GM12878 (cell line): Measurements from ENCODE around the gene KRTAP10-5. TPM values are rescaled to one million over a fixed set of nuclear protein-coding genes. Genes with fewer than 3 reads are reported as not detected.

Experiments used
- ATAC-seq: fragments of 200-7000 bp; cut with Tn5 transposase; 3 replicates; pipeline ENCODE4 v1.9.1; 2020; ENCODE audit warnings: mild to moderate bottlenecking, moderate library complexity
- BruUV-seq: library from RNA; stranded (reverse); fragments of 400-500 nt; replicated peaks from 2 replicates; lab custom pipeline; 2021; lab: Mats Ljungman, UMichigan
- CTCF ChIA-PET: fragments of 300-600 bp; sonication (Branson Sonifier 250); formaldehyde crosslinking; extraction: SDS; loops from one replicate; lab custom pipeline; 2021; ENCODE audit warnings: inconsistent platforms; lab: Yijun Ruan, JAX
- POLR2A ChIA-PET: fragments of 350-600 bp; formaldehyde crosslinking; extraction: SDS; loops from one replicate; lab custom pipeline; 2021; ENCODE audit warnings: inconsistent platforms; lab: Charles Lee
- RAD21 ChIA-PET: fragments of 300-600 bp; sonication (Branson Sonifier 250); formaldehyde crosslinking; loops from one replicate; lab custom pipeline; 2023; ENCODE audit warnings: antibody characterized with exemption; ENCODE audit not compliant: unreplicated experiment; lab: Charles Lee
- SMC1A ChIA-PET: fragments of 300-600 bp; sonication (Branson Sonifier 250); formaldehyde crosslinking; loops from one replicate; lab custom pipeline; 2023; ENCODE audit not compliant: unreplicated experiment, uncharacterized antibody; lab: Charles Lee
- DNase-seq: peaks from one replicate; pipeline ENCODE4 v3.0.0-alpha.2; 2011; ENCODE audit warnings: low read depth, low spot score
- FAIRE-seq: peaks from 3 replicates; lab custom pipeline; 2011; peaks lifted over from hg19 to GRCh38; lab: Jason Lieb, UNC
- H2AFZ ChIP-seq: 2 replicates; pipeline ENCODE4 v1.6.0; 2011; ENCODE audit warnings: low read depth, low read length, control low read depth; ENCODE audit not compliant: control insufficient read depth
- H3K27ac ChIP-seq: 2 replicates; pipeline ENCODE4 v1.5.1; 2011; ENCODE audit warnings: control low read depth; ENCODE audit not compliant: control insufficient read depth, insufficient read depth
- H3K27me3 ChIP-seq, 2 experiments: replicated peaks in 1 of 2; 2 replicates each; pipeline versions ENCODE4 v1.6.0 to v1.6.1; 2011; ENCODE audit warnings: low read length in 1 of 2; ENCODE audit not compliant: control insufficient read depth in 2 of 2, insufficient read depth in 2 of 2
- H3K36me3 ChIP-seq, 2 experiments: 2 replicates each; pipeline ENCODE4 v1.5.1; 2011; ENCODE audit warnings: low read length in 1 of 2; ENCODE audit not compliant: control insufficient read depth in 2 of 2, insufficient read depth in 2 of 2
- H3K4me1 ChIP-seq: 2 replicates; pipeline ENCODE4 v1.6.1; 2011; ENCODE audit warnings: mild to moderate bottlenecking, low read length, moderate library complexity, mixed read lengths; ENCODE audit not compliant: control insufficient read depth, insufficient read depth
- H3K4me2 ChIP-seq: 2 replicates; pipeline ENCODE4 v1.6.0; 2011; ENCODE audit warnings: control low read depth; ENCODE audit not compliant: control insufficient read depth, insufficient read depth
- H3K4me3 ChIP-seq: fragments of 200-600 bp; sonication (generic); 2 replicates; pipeline ENCODE4 v1.5.1; 2016
- H3K79me2 ChIP-seq: 2 replicates; pipeline ENCODE4 v1.6.0; 2011; ENCODE audit warnings: low read length; ENCODE audit not compliant: control insufficient read depth, insufficient read depth
- H3K9ac ChIP-seq: 2 replicates; pipeline ENCODE4 v1.8.0; 2011; ENCODE audit warnings: low read length, control low read depth, mixed read lengths; ENCODE audit not compliant: control insufficient read depth, insufficient read depth
- H3K9me3 ChIP-seq: replicated peaks from 3 replicates; pipeline ENCODE4 v1.5.1; 2011; ENCODE audit warnings: mild to moderate bottlenecking, low read length; ENCODE audit not compliant: control insufficient read depth, insufficient read depth
- H4K20me1 ChIP-seq: 2 replicates; pipeline ENCODE4 v1.6.0; 2011; ENCODE audit not compliant: control insufficient read depth, insufficient read depth
- ASH2L ChIP-seq: fragments of 300-600, 200-600 bp; sonication (generic); IDR thresholded peaks from 2 replicates; pipeline ENCODE4 v1.6.1; 2017; ENCODE audit warnings: low read depth, mild to moderate bottlenecking, borderline replicate concordance
- EP300 ChIP-seq, 2 experiments: fragments of 150-350 bp in 1 of 2; IDR thresholded peaks; 2 replicates each; pipeline ENCODE4 v1.6.1; 2011 to 2012; ENCODE audit warnings: low read depth in 2 of 2, low read length in 2 of 2, borderline replicate concordance in 1 of 2, improper control_type of control experiment in 1 of 2, inconsistent platforms in 1 of 2; ENCODE audit not compliant: control insufficient read depth in 1 of 2
- ETV6 ChIP-seq, 2 experiments: fragments of 450-650 bp in 1 of 2; IDR thresholded peaks in 1 of 2; conservative IDR thresholded peaks in 1 of 2; 2 replicates each; pipeline ENCODE4 v1.6.1; 2014; ENCODE audit warnings: antibody characterized with exemption in 1 of 2, borderline replicate concordance in 1 of 2, low read depth in 1 of 2, mild to moderate bottlenecking in 1 of 2, moderate library complexity in 1 of 2
- GATAD2B ChIP-seq: fragments of 450-650 bp; conservative IDR thresholded peaks from 2 replicates; pipeline ENCODE4 v1.6.1; 2017; ENCODE audit warnings: low read depth, mild to moderate bottlenecking, moderate library complexity
- MTA2 ChIP-seq: fragments of 450-650 bp; IDR thresholded peaks from 2 replicates; pipeline ENCODE4 v1.6.1; 2016; ENCODE audit warnings: low read depth, mild to moderate bottlenecking, moderate library complexity
- NFXL1 ChIP-seq: fragments of 450-650 bp; IDR thresholded peaks from 2 replicates; pipeline ENCODE4 v1.6.1; 2017; ENCODE audit warnings: antibody characterized with exemption, mild to moderate bottlenecking, borderline replicate concordance
- PAX5 ChIP-seq: IDR thresholded peaks from 2 replicates; pipeline ENCODE4 v1.6.1; 2011; ENCODE audit warnings: low read depth, low read length, borderline replicate concordance
- SREBF1 ChIP-seq: IDR thresholded peaks from 2 replicates; pipeline ENCODE4 v1.6.1; 2012; ENCODE audit warnings: mild to moderate bottlenecking, low read length
- SREBF2 ChIP-seq: IDR thresholded peaks from 2 replicates; pipeline ENCODE4 v1.6.1; 2012; ENCODE audit warnings: mild to moderate bottlenecking, low read length
- ZZZ3 ChIP-seq: IDR thresholded peaks from 2 replicates; pipeline ENCODE4 v1.6.1; 2011; ENCODE audit warnings: low read depth; ENCODE audit not compliant: control insufficient read depth, insufficient read length
- WGBS: methylation state at CpG from one replicate; pipeline ENCODE4 v1.1.6; 2016; ENCODE audit warnings: low lambda C conversion rate; ENCODE audit not compliant: insufficient replicate concordance, insufficient coverage; ENCODE audit errors: missing lambda C conversion rate; 5-methylcytosine and 5-hydroxymethylcytosine counted together
- in situ Hi-C: fragments of 300-500 bp; cut with MboI; formaldehyde crosslinking; loops from 9 replicates; pipeline ENCODE4 v1.14.3; 2018; ENCODE audit warnings: mixed read lengths
- intact Hi-C: fragments of 100-400 bp; cut with micrococcal nuclease; formaldehyde crosslinking; loops from one replicate; pipeline ENCODE4 v1.14.2; 2022; ENCODE audit not compliant: unreplicated experiment
- polyA plus RNA-seq, 11 experiments: library from polyadenylated mRNA; depleted of rRNA in 4 of 11; unstranded in 6 of 11; stranded (reverse) in 5 of 11; fragments of >200 nt; fragmentation: Nextera tagmentation in 4 of 11; fragmentation: Illumina TruSeq in 1 of 11; extraction: Ambion mirVana in 4 of 11; extraction: Trizol in 1 of 11; gene quantifications; 1 replicate in 1 of 11; 2 replicates in 10 of 11; pipeline versions ENCODE4 v1.2.1 to v1.2.3, GENCODE V29; 2011 to 2016; ENCODE audit warnings: inconsistent platforms in 2 of 11, missing spikeins in 2 of 11, low read depth in 1 of 11
- total RNA-seq, 4 experiments: library from RNA; depleted of rRNA in 3 of 4; stranded (reverse); fragments of >200 nt in 3 of 4; fragmentation: Illumina TruSeq in 1 of 4; extraction: Trizol in 1 of 4; gene quantifications; 2 replicates each; pipeline versions ENCODE4 v1.2.1 to v1.2.3, GENCODE V29; 2013 to 2021
- TF ChIP-seq, protein P1 (sequence below): IDR thresholded peaks from 2 replicates; pipeline ENCODE4 v1.6.1; 2011; ENCODE audit warnings: mild to moderate bottlenecking, low read depth, low read length, moderate library complexity; ENCODE audit not compliant: insufficient replicate concordance
- TF ChIP-seq, protein P2 (sequence below): fragments of 150-350 bp; IDR thresholded peaks from 2 replicates; pipeline ENCODE4 v1.6.1; 2016; ENCODE audit warnings: low read depth, low read length

Gene KRTAP10-5
- total and polyA plus RNA-seq, 10 of the 15 experiments (the other 5 are each of a cell fraction or from before 2014, with no cell fraction given): not detected

DNA sequence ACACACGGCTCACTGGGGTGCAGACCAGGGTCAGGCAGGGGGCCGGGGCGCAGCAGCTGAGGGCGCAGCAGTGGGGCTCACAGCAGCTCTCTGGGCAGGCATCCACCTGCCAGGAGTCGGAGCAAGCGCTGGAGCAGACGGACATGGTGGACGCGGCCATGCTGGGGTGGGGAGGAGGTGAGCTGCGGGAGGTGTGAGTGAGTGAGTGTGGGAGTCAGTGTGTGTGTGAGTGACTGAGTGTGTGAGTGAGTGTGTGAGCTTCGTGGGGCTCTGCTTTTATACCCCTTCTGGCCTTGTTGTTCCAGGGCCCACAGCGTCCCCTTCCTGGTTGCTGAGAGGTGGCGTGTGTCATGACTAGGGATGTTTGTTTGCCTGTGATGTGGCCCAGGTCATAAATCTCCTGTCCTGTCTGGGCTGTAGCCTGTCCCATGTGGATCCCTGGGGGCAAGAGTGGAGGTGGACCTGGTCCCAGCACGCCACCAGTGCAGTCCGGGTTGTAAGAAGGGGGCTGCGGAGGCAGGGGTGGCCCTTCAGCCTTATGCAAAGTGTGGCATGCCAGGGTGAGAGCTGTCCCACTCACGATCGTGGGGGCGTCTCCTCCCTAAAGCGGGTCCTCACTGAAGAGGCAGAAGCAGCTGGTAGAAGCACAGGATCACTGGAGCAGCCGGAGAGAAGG is 40.3 kb downstream of the KRTAP10-5 start, which contains the start of gene KRTAP10-1:
Gene KRTAP10-1 (minus strand): TSS at position 205 of the 676 bp plus-strand sequence. CDS start 45 bp downstream, at position 160.
- Histone ChIP-seq H3K27ac (no peak within 1 kb of the TSS), H3K36me3 (no peaks in the 10 kb centered on the region), H4K20me1 (no peaks in the 10 kb centered on the region), H3K4me3 (no peak within 1 kb of the TSS), H3K79me2 (no peaks in the 10 kb centered on the region), H3K4me2 (no peak within 1 kb of the TSS), H2AFZ (no peak within 1 kb of the TSS), H3K9me3 (no peaks in the 10 kb centered on the region; the same call in 2 of the 3 replicates), H3K9ac (no peak within 1 kb of the TSS), H3K4me1 (no peaks in the 10 kb centered on the region), H3K27me3 (no peaks in the 10 kb centered on the region)
- 61% methylated on average over 21 of the region's 21 CpGs for WGBS
- POLR2A ChIA-PET: no interaction called here
- intact Hi-C loops: no loop called here
- in situ Hi-C loops: no loop called here
- no peak for TF ChIP-seq ETV6 (conservative IDR thresholded peaks at IDR 0.05 in 1 of 2, IDR thresholded peaks at IDR 0.05 in 1 of 2; ENCODE audit: borderline replicate concordance in 1 of 2, low read depth in 1 of 2)
- TF ChIP-seq SREBF1: no peak
- TF ChIP-seq MTA2: no peak
- TF ChIP-seq GATAD2B: no peak
- no peak for TF ChIP-seq NFXL1
- no peak for TF ChIP-seq ASH2L
- RAD21 ChIA-PET: no interaction called here
- SMC1A ChIA-PET: no interaction called here
- FAIRE-seq (no peak), ATAC-seq (no peak), DNase-seq (no peak)
- BruUV-seq: no TSS peak
- CTCF ChIA-PET: interaction anchor here (0.6 kb wide), 1 partner anchor 27 kb away, joined by 3 read pairs; no protein-coding TSS in a partner anchor

DNA sequence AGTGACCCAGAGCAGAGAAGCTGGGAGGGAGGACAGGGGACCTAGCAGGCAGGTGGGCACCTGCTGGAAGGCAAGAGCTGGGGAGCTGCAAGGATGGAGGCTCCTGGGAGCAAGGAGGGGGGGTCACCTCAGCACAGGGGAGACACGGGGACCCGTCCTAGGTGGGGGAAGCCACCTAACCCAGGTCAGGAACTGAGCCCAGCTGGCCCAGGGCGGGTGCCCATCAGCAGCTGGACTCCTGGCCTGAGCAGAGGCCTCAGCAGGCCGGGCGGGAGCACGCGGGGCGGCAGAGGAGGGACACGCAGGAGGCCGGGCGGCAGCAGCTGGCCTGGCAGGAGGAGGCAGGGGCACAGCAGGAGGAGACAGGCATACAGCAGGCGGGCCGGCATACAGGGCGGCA is 41.4 kb downstream of the KRTAP10-5 start:
- no peaks in the 10 kb centered on the region; the same call in 2 of the 3 replicates for H3K9me3 ChIP-seq
- ChIA-PET SMC1A (no interaction called here), POLR2A (no interaction called here), RAD21 (no interaction called here), CTCF (no interaction called here)
- no peaks in the 10 kb centered on the region for H3K36me3 ChIP-seq
- FAIRE-seq (no peak), ATAC-seq (no peak), DNase-seq (no peak)
- no peak overlapping the region for H3K9ac ChIP-seq
- intact Hi-C loops (no loop called here), in situ Hi-C loops (no loop called here)
- H3K4me2 ChIP-seq: no peak overlapping the region
- no TSS peak for BruUV-seq
- no peaks in the 10 kb centered on the region for H3K79me2 ChIP-seq
- no peak overlapping the region for H3K27ac ChIP-seq
- H3K4me3 ChIP-seq: no peak overlapping the region
- H2AFZ ChIP-seq: no peak overlapping the region
- no peaks in the 10 kb centered on the region for H3K27me3 ChIP-seq
- no peaks in the 10 kb centered on the region for H4K20me1 ChIP-seq
- WGBS: 35% methylated on average over 8 of the region's 14 CpGs
- H3K4me1 ChIP-seq: no peaks in the 10 kb centered on the region
- TF ChIP-seq ZZZ3 (no peak), SREBF2 (no peak), EP300 (IDR thresholded peaks at IDR 0.05; ENCODE audit: borderline replicate concordance in 1 of 2, control insufficient read depth in 1 of 2, low read depth in 2 of 2, low read length in 2 of 2) (no peak), PAX5 (no peak)
- TF ChIP-seq, protein P1, sequence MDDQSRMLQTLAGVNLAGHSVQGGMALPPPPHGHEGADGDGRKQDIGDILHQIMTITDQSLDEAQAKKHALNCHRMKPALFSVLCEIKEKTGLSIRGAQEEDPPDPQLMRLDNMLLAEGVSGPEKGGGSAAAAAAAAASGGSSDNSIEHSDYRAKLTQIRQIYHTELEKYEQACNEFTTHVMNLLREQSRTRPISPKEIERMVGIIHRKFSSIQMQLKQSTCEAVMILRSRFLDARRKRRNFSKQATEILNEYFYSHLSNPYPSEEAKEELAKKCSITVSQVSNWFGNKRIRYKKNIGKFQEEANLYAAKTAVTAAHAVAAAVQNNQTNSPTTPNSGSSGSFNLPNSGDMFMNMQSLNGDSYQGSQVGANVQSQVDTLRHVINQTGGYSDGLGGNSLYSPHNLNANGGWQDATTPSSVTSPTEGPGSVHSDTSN: no peak
- TF ChIP-seq, protein P2, sequence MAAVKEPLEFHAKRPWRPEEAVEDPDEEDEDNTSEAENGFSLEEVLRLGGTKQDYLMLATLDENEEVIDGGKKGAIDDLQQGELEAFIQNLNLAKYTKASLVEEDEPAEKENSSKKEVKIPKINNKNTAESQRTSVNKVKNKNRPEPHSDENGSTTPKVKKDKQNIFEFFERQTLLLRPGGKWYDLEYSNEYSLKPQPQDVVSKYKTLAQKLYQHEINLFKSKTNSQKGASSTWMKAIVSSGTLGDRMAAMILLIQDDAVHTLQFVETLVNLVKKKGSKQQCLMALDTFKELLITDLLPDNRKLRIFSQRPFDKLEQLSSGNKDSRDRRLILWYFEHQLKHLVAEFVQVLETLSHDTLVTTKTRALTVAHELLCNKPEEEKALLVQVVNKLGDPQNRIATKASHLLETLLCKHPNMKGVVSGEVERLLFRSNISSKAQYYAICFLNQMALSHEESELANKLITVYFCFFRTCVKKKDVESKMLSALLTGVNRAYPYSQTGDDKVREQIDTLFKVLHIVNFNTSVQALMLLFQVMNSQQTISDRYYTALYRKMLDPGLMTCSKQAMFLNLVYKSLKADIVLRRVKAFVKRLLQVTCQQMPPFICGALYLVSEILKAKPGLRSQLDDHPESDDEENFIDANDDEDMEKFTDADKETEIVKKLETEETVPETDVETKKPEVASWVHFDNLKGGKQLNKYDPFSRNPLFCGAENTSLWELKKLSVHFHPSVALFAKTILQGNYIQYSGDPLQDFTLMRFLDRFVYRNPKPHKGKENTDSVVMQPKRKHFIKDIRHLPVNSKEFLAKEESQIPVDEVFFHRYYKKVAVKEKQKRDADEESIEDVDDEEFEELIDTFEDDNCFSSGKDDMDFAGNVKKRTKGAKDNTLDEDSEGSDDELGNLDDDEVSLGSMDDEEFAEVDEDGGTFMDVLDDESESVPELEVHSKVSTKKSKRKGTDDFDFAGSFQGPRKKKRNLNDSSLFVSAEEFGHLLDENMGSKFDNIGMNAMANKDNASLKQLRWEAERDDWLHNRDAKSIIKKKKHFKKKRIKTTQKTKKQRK: no peak
